ENCODE results near the gene KLF13. TPM values are rescaled to one million over a fixed set of nuclear protein-coding genes. Genes with fewer than 3 reads are reported as not detected.

Gene KLF13
- total RNA-seq, 1 experiment from 2014 or later: 32.9 TPM

GRCh38 chr15:31324806-31325594 is 1.6 kb upstream of the KLF13 start:
- H3K79me2 ChIP-seq (ENCODE audit: low read length): peaks cover 19% of the 10 kb centered on the region
- H3K9me2 ChIP-seq (replicated peaks; ENCODE audit: insufficient read depth, low read length): no peaks in the 10 kb centered on the region
- no peaks in the 10 kb centered on the region; the same call in 1 of the 2 replicates for H3K27me3 ChIP-seq (ENCODE audit: low read length)
- peaks cover 19% of the 10 kb centered on the region for H4K20me1 ChIP-seq (ENCODE audit: insufficient read depth, low read depth, low read length)
- peaks cover 38% of the 10 kb centered on the region for H3K4me1 ChIP-seq (ENCODE audit: low read length)
- H2AFZ ChIP-seq (ENCODE audit: low read length): peak overlapping the region; percentile 64; the same call in 1 of the 2 replicates
- H3K9me3 ChIP-seq (ENCODE audit: low read length): no peaks in the 10 kb centered on the region
- peak overlapping the region; percentile 79 for H3K27ac ChIP-seq (ENCODE audit: low read length)
- peak overlapping the region; percentile 94 for H3K9ac ChIP-seq (ENCODE audit: low read length)
- no peaks in the 10 kb centered on the region for H3K36me3 ChIP-seq (ENCODE audit: insufficient read depth, low read length)
- DNase-seq: peak; percentile 56
- H3K4me2 ChIP-seq (ENCODE audit: low read depth, low read length, poor library complexity, severe bottlenecking): peak overlapping the region; percentile 98
- H3K4me3 ChIP-seq (ENCODE audit: low read length): peak overlapping the region; percentile 89

GRCh38 chr15:31325595-31326155 is 960 bp upstream of the KLF13 start:
- peak overlapping the region; percentile 79 for H3K27ac ChIP-seq (ENCODE audit: low read length)
- no peaks in the 10 kb centered on the region for H3K9me2 ChIP-seq (replicated peaks; ENCODE audit: insufficient read depth, low read length)
- no peaks in the 10 kb centered on the region for H3K36me3 ChIP-seq (ENCODE audit: insufficient read depth, low read length)
- DNase-seq: peak; percentile 76
- no peaks in the 10 kb centered on the region for H3K9me3 ChIP-seq (ENCODE audit: low read length)
- peaks cover 25% of the 10 kb centered on the region for H3K79me2 ChIP-seq (ENCODE audit: low read length)
- H3K4me3 ChIP-seq (ENCODE audit: low read length): peak overlapping the region; percentile 89
- no peaks in the 10 kb centered on the region; the same call in 1 of the 2 replicates for H3K27me3 ChIP-seq (ENCODE audit: low read length)
- H3K4me2 ChIP-seq (ENCODE audit: low read depth, low read length, poor library complexity, severe bottlenecking): peak overlapping the region; percentile 98
- peaks cover 44% of the 10 kb centered on the region for H3K4me1 ChIP-seq (ENCODE audit: low read length)
- peak overlapping the region; percentile 64; the same call in 1 of the 2 replicates for H2AFZ ChIP-seq (ENCODE audit: low read length)
- peaks cover 25% of the 10 kb centered on the region for H4K20me1 ChIP-seq (ENCODE audit: insufficient read depth, low read depth, low read length)
- peak overlapping the region; percentile 94 for H3K9ac ChIP-seq (ENCODE audit: low read length)

GRCh38 chr15:31326875-31327668 is 437 bp downstream of the KLF13 start:
- H3K27ac ChIP-seq (ENCODE audit: low read length): peak overlapping the region; percentile 65
- H3K4me1 ChIP-seq (ENCODE audit: low read length): peaks cover 58% of the 10 kb centered on the region
- no peaks in the 10 kb centered on the region; the same call in 1 of the 2 replicates for H3K27me3 ChIP-seq (ENCODE audit: low read length)
- no peak overlapping the region for H2AFZ ChIP-seq (ENCODE audit: low read length)
- peaks cover 28% of the 10 kb centered on the region for H4K20me1 ChIP-seq (ENCODE audit: insufficient read depth, low read depth, low read length)
- peak overlapping the region; percentile 77 for H3K9ac ChIP-seq (ENCODE audit: low read length)
- peak overlapping the region; percentile 83; the same call in 1 of the 2 replicates for H3K4me3 ChIP-seq (ENCODE audit: low read length)
- H3K9me2 ChIP-seq (replicated peaks; ENCODE audit: insufficient read depth, low read length): no peaks in the 10 kb centered on the region
- peak; percentile 86 for DNase-seq
- H3K36me3 ChIP-seq (ENCODE audit: insufficient read depth, low read length): no peaks in the 10 kb centered on the region
- peak overlapping the region; percentile 73 for H3K4me2 ChIP-seq (ENCODE audit: low read depth, low read length, poor library complexity, severe bottlenecking)
- no peaks in the 10 kb centered on the region for H3K9me3 ChIP-seq (ENCODE audit: low read length)
- H3K79me2 ChIP-seq (ENCODE audit: low read length): peaks cover 39% of the 10 kb centered on the region

GRCh38 chr15:31327669-31328427 is 1.2 kb downstream of the KLF13 start:
- Histone ChIP-seq H3K36me3 (ENCODE audit: insufficient read depth, low read length) (no peaks in the 10 kb centered on the region), H3K4me2 (ENCODE audit: low read depth, low read length, poor library complexity, severe bottlenecking) (peak overlapping the region; percentile 97), H3K27me3 (ENCODE audit: low read length) (no peaks in the 10 kb centered on the region; the same call in 1 of the 2 replicates), H3K9me3 (ENCODE audit: low read length) (no peaks in the 10 kb centered on the region), H3K27ac (ENCODE audit: low read length) (peak overlapping the region; percentile 73), H3K9me2 (replicated peaks; ENCODE audit: insufficient read depth, low read length) (no peaks in the 10 kb centered on the region), H4K20me1 (ENCODE audit: insufficient read depth, low read depth, low read length) (peaks cover 33% of the 10 kb centered on the region), H3K4me3 (ENCODE audit: low read length) (peak overlapping the region; percentile 83), H2AFZ (ENCODE audit: low read length) (no peak overlapping the region), H3K9ac (ENCODE audit: low read length) (peak overlapping the region; percentile 77), H3K4me1 (ENCODE audit: low read length) (peaks cover 66% of the 10 kb centered on the region), H3K79me2 (ENCODE audit: low read length) (peaks cover 47% of the 10 kb centered on the region)
- peak; percentile 78 for DNase-seq

- no peak overlapping the region for H2AFZ ChIP-seq (ENCODE audit: low read length)
- H3K4me2 ChIP-seq (ENCODE audit: low read depth, low read length, poor library complexity, severe bottlenecking): peak overlapping the region; percentile 97
- peaks cover 33% of the 10 kb centered on the region for H4K20me1 ChIP-seq (ENCODE audit: insufficient read depth, low read depth, low read length)
- peak overlapping the region; percentile 77 for H3K9ac ChIP-seq (ENCODE audit: low read length)
- peak overlapping the region; percentile 83 for H3K4me3 ChIP-seq (ENCODE audit: low read length)
- peaks cover 54% of the 10 kb centered on the region for H3K79me2 ChIP-seq (ENCODE audit: low read length)
- no peaks in the 10 kb centered on the region for H3K36me3 ChIP-seq (ENCODE audit: insufficient read depth, low read length)
- H3K4me1 ChIP-seq (ENCODE audit: low read length): peaks cover 73% of the 10 kb centered on the region
- H3K27ac ChIP-seq (ENCODE audit: low read length): peak overlapping the region; percentile 73
- no peaks in the 10 kb centered on the region for H3K9me2 ChIP-seq (replicated peaks; ENCODE audit: insufficient read depth, low read length)
- DNase-seq: peak; percentile 73
- no peaks in the 10 kb centered on the region; the same call in 1 of the 2 replicates for H3K27me3 ChIP-seq (ENCODE audit: low read length)
- H3K9me3 ChIP-seq (ENCODE audit: low read length): no peaks in the 10 kb centered on the region
Observed at GRCh38 chr15:31328428-31328968, 1.9 kb downstream of the KLF13 start.

- Histone ChIP-seq H3K9ac (ENCODE audit: low read length) (peak overlapping the region; percentile 77), H3K36me3 (ENCODE audit: insufficient read depth, low read length) (no peaks in the 10 kb centered on the region), H4K20me1 (ENCODE audit: insufficient read depth, low read depth, low read length) (peaks cover 33% of the 10 kb centered on the region), H3K4me2 (ENCODE audit: low read depth, low read length, poor library complexity, severe bottlenecking) (peak overlapping the region; percentile 97), H3K9me2 (replicated peaks; ENCODE audit: insufficient read depth, low read length) (no peaks in the 10 kb centered on the region), H3K4me1 (ENCODE audit: low read length) (peaks cover 76% of the 10 kb centered on the region), H3K27ac (ENCODE audit: low read length) (peak overlapping the region; percentile 73), H3K4me3 (ENCODE audit: low read length) (peak overlapping the region; percentile 83), H3K9me3 (ENCODE audit: low read length) (no peaks in the 10 kb centered on the region), H3K27me3 (ENCODE audit: low read length) (no peaks in the 10 kb centered on the region; the same call in 1 of the 2 replicates), H3K79me2 (ENCODE audit: low read length) (peaks cover 60% of the 10 kb centered on the region), H2AFZ (ENCODE audit: low read length) (no peak overlapping the region)
- DNase-seq: peak; percentile 66
Observed at GRCh38 chr15:31328969-31329639, 2.5 kb downstream of the KLF13 start.

- Histone ChIP-seq H3K36me3 (ENCODE audit: insufficient read depth, low read length) (no peaks in the 10 kb centered on the region), H2AFZ (ENCODE audit: low read length) (no peak overlapping the region), H3K27me3 (ENCODE audit: low read length) (no peaks in the 10 kb centered on the region; the same call in 1 of the 2 replicates), H3K9ac (ENCODE audit: low read length) (peak overlapping the region; percentile 77), H4K20me1 (ENCODE audit: insufficient read depth, low read depth, low read length) (peaks cover 33% of the 10 kb centered on the region), H3K9me3 (ENCODE audit: low read length) (no peaks in the 10 kb centered on the region), H3K4me2 (ENCODE audit: low read depth, low read length, poor library complexity, severe bottlenecking) (peak overlapping the region; percentile 97), H3K4me3 (ENCODE audit: low read length) (peak overlapping the region; percentile 83), H3K27ac (ENCODE audit: low read length) (peak overlapping the region; percentile 40), H3K9me2 (replicated peaks; ENCODE audit: insufficient read depth, low read length) (no peaks in the 10 kb centered on the region), H3K4me1 (ENCODE audit: low read length) (peaks cover 75% of the 10 kb centered on the region), H3K79me2 (ENCODE audit: low read length) (peaks cover 62% of the 10 kb centered on the region)
- no peak for DNase-seq
Observed at GRCh38 chr15:31329640-31330010, 3.0 kb downstream of the KLF13 start.

Measured in Karpas-422 (cell line).